Mesenchymal stem cell (in vitro differentiated cells and primary cell): Measurements from ENCODE around the gene ZNF765.
"Not testable (repeated sequence)": the region's sequence is repeated elsewhere in the genome, so short reads cannot be mapped to it uniquely, and the experiment has no call there.

Source experiments
- DNase-seq: peaks from one replicate; pipeline ENCODE4 v3.0.0-alpha.2; 2013
- H2AFZ ChIP-seq: one replicate; pipeline ENCODE4 v1.6.1; 2013; ENCODE audit warnings: low read depth, mild to moderate bottlenecking, control low read depth, inconsistent platforms, low read length, moderate library complexity
- H2AK5ac ChIP-seq: 2 replicates; pipeline ENCODE4 v1.6.1; 2013; ENCODE audit warnings: low read length, moderate library complexity, mild to moderate bottlenecking, inconsistent platforms; ENCODE audit not compliant: severe bottlenecking
- H2BK120ac ChIP-seq: one replicate; pipeline ENCODE4 v1.6.1; 2013; ENCODE audit warnings: low read depth, mild to moderate bottlenecking, inconsistent platforms, low read length, moderate library complexity
- H2BK12ac ChIP-seq, 2 experiments: one replicate each; pipeline ENCODE4 v1.6.1; 2013; ENCODE audit warnings: inconsistent platforms in 2 of 2, low read length in 2 of 2, mild to moderate bottlenecking in 2 of 2, moderate library complexity in 2 of 2, control low read depth in 1 of 2
- H2BK15ac ChIP-seq: one replicate; pipeline ENCODE4 v1.6.1; 2013; ENCODE audit warnings: mild to moderate bottlenecking, low read depth, inconsistent platforms; ENCODE audit not compliant: poor library complexity, severe bottlenecking
- H2BK5ac ChIP-seq: 2 replicates; pipeline ENCODE4 v1.6.1; 2013; ENCODE audit warnings: low read depth, mild to moderate bottlenecking, low read length, control low read depth, inconsistent platforms; ENCODE audit not compliant: poor library complexity, severe bottlenecking
- H3K14ac ChIP-seq, 2 experiments: one replicate each; pipeline ENCODE4 v1.6.1; 2013; ENCODE audit warnings: inconsistent platforms in 2 of 2, low read length in 2 of 2, control low read depth in 1 of 2, mild to moderate bottlenecking in 1 of 2, moderate library complexity in 1 of 2
- H3K18ac ChIP-seq, 2 experiments: one replicate each; pipeline ENCODE4 v1.6.1; 2013; ENCODE audit warnings: inconsistent platforms in 2 of 2, low read length in 2 of 2, control low read depth in 1 of 2, low read depth in 1 of 2, mild to moderate bottlenecking in 1 of 2
- H3K23ac ChIP-seq, 2 experiments: one replicate each; pipeline ENCODE4 v1.6.1; 2013; ENCODE audit warnings: inconsistent platforms in 2 of 2, low read length in 2 of 2, mild to moderate bottlenecking in 2 of 2, moderate library complexity in 2 of 2, control low read depth in 1 of 2
- H3K27ac ChIP-seq: 2 replicates; pipeline ENCODE4 v1.5.1; 2013; ENCODE audit warnings: mild to moderate bottlenecking, moderate library complexity, low read length, control low read depth, inconsistent platforms; ENCODE audit not compliant: poor library complexity, severe bottlenecking
- H3K27me3 ChIP-seq, 2 experiments: 2 replicates each; pipeline versions ENCODE4 v1.6.1 to v1.7.0; 2013; ENCODE audit warnings: low read length in 2 of 2, mild to moderate bottlenecking in 2 of 2, moderate library complexity in 2 of 2, control low read depth in 1 of 2, inconsistent platforms in 1 of 2; ENCODE audit not compliant: control insufficient read depth in 1 of 2, insufficient read depth in 1 of 2
- H3K36me3 ChIP-seq, 2 experiments: 2 replicates each; pipeline versions ENCODE4 v1.6.1 to v1.7.0; 2013; ENCODE audit warnings: low read length in 2 of 2, control low read depth in 1 of 2, inconsistent platforms in 1 of 2, low read depth in 1 of 2, mild to moderate bottlenecking in 1 of 2; ENCODE audit not compliant: insufficient read depth in 2 of 2, control insufficient read depth in 1 of 2
- H3K4ac ChIP-seq, 2 experiments: one replicate each; pipeline ENCODE4 v1.6.1; 2013; ENCODE audit warnings: inconsistent platforms in 2 of 2, low read length in 2 of 2, mild to moderate bottlenecking in 2 of 2, moderate library complexity in 2 of 2, control low read depth in 1 of 2, low read depth in 1 of 2
- H3K4me1 ChIP-seq: 2 replicates; pipeline ENCODE4 v1.6.1; 2013; ENCODE audit warnings: low read depth, low read length, control low read depth; ENCODE audit not compliant: control insufficient read depth, insufficient read depth
- H3K4me2 ChIP-seq: 2 replicates; pipeline ENCODE4 v1.6.1; 2013; ENCODE audit warnings: low read length, mild to moderate bottlenecking, inconsistent platforms; ENCODE audit not compliant: poor library complexity, severe bottlenecking
- H3K4me3 ChIP-seq, 2 experiments: 2 replicates each; pipeline versions ENCODE4 v1.5.1 to v1.7.0; 2013; ENCODE audit warnings: low read length in 2 of 2, mild to moderate bottlenecking in 2 of 2, control low read depth in 1 of 2, low read depth in 1 of 2; ENCODE audit not compliant: insufficient read depth in 1 of 2
- H3K79me1 ChIP-seq: replicated peaks from 2 replicates; pipeline ENCODE4 v1.6.1; 2013; ENCODE audit warnings: mild to moderate bottlenecking, control low read depth, low read length, inconsistent platforms; ENCODE audit not compliant: poor library complexity, severe bottlenecking
- H3K9ac ChIP-seq: 2 replicates; pipeline ENCODE4 v1.7.0; 2013; ENCODE audit warnings: mild to moderate bottlenecking, low read length, moderate library complexity
- H3K9me3 ChIP-seq: 2 replicates; pipeline ENCODE4 v1.7.0; 2013; ENCODE audit warnings: mild to moderate bottlenecking, low read length; ENCODE audit not compliant: control insufficient read depth
- H4K8ac ChIP-seq: one replicate; pipeline ENCODE4 v1.6.1; 2013; ENCODE audit warnings: inconsistent platforms, mild to moderate bottlenecking, low read length, moderate library complexity
- H4K91ac ChIP-seq: one replicate; pipeline ENCODE4 v1.6.1; 2013; ENCODE audit warnings: mild to moderate bottlenecking, low read length, inconsistent platforms
- WGBS: methylation state at CpG from one replicate; pipeline ENCODE4 v1.1.7; 2013; ENCODE audit warnings: mixed read lengths; 5-methylcytosine and 5-hydroxymethylcytosine counted together

ZNF765 gene

DNA sequence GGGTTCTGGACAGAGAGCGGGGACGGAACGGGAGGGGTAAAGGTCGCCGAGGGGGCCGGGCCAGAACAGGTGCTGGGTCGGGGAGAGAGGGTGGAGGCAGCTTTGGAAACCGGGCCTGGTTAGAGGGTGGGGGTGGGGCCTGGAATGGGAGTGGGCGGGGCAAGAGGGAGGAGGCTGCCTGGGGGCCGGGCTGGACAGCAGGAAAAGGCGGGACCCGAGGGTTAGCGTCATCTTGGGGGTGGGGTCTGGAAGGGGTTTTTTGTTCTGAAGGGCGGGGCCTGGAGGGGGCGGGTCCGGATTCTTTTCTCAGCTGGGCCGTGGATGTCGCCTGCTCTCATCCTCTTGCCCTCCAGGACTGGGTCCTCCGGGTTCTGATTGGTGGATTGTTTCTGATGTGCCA is 68.3 kb downstream of the ZNF765 start:
- Histone ChIP-seq H3K18ac (no peak overlapping the region), H3K79me1 (no peaks in the 10 kb centered on the region), H4K91ac (no peak overlapping the region)

DNA sequence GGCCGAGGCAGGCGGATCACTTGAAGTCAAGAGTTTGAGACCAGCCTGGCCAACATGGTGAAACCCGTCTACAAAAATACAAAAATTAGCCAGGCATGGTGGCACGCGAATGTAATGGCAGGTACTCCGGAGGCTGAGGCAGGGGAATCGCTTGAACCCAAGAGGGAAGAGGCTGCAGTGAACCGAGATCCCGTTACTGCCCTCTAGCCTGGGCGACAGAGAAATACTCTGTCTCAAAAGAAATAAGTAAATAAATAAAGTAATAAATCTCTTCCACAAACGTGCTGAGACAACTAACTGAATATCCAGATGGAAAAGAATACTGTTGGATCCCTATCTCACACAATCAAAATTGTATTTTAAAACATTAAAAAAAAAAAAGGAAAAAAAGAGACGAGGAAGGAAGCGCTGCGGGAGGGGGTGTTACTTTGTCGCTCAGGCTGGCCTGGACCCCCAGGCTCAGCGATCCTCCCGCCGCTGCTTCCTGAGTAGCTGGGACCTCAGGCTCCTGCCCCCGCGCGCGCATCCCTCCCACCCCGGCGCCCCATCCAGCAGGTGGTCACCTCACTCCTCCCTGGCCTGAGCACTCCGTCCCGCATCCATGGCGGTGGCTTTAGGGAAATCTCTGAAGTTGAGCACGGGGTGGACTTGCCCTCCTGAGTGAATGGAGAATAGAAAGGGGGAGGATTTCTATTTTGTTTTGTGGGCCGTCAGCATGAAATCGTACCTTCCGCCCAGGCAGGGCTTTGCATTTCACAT is 72.0 kb downstream of the ZNF765 start:
- peaks cover 7% of the 10 kb centered on the region for H3K4me1 ChIP-seq
- H2BK12ac ChIP-seq, result no peak overlapping the region
- H3K4me3 ChIP-seq, result peak overlapping the region; percentile 50 to 92
- H3K4me2 ChIP-seq, result peak overlapping the region; percentile 85
- H2BK5ac ChIP-seq, result no peak overlapping the region
- 27% methylated on average over 20 of the region's 31 CpGs for WGBS
- H3K4ac ChIP-seq, result no peak overlapping the region
- peak overlapping the region in 1 of 2 experiments; percentile 34 for H3K23ac ChIP-seq
- peak overlapping the region; percentile 48 for H3K9ac ChIP-seq
- H2BK15ac ChIP-seq, result no peak overlapping the region
- no peaks in the 10 kb centered on the region for H3K27me3 ChIP-seq
- H2AFZ ChIP-seq, result no peak overlapping the region
- no peak overlapping the region for H2BK120ac ChIP-seq
- H2AK5ac ChIP-seq, result no peak overlapping the region
- no peaks in the 10 kb centered on the region for H3K36me3 ChIP-seq
- H3K27ac ChIP-seq, result no peak overlapping the region
- H4K91ac ChIP-seq, result no peak overlapping the region
- H3K79me1 ChIP-seq, result peaks cover 2% of the 10 kb centered on the region
- H3K18ac ChIP-seq, result no peak overlapping the region
- DNase-seq, result peak; percentile 4
- H3K9me3 ChIP-seq, result peaks cover 2% of the 10 kb centered on the region
- no peak overlapping the region for H3K14ac ChIP-seq
- no peak overlapping the region for H4K8ac ChIP-seq

More for the DNA sequence above, 68.3 kb downstream of the ZNF765 start:
- H2BK120ac ChIP-seq, result no peak overlapping the region
- H3K27ac ChIP-seq, result no peak overlapping the region
- H3K4me1 ChIP-seq, result peaks cover 6% of the 10 kb centered on the region
- H3K36me3 ChIP-seq, result peaks cover 2 to 5% of the 10 kb centered on the region in 2 experiments
- H3K9ac ChIP-seq, result no peak overlapping the region
- H3K14ac ChIP-seq, result no peak overlapping the region
- no peak overlapping the region for H3K23ac ChIP-seq
- no peak overlapping the region for H2AFZ ChIP-seq
- no peak overlapping the region for H2BK12ac ChIP-seq
- no peak for DNase-seq
- no peak overlapping the region for H4K8ac ChIP-seq
- no peak overlapping the region for H3K4me2 ChIP-seq
- H3K27me3 ChIP-seq, result no peaks in the 10 kb centered on the region
- no peak overlapping the region for H2AK5ac ChIP-seq
- 38% methylated on average over 19 of the region's 19 CpGs for WGBS
- peaks cover 15% of the 10 kb centered on the region for H3K9me3 ChIP-seq
- no peak overlapping the region for H3K4ac ChIP-seq
- no peak overlapping the region for H2BK15ac ChIP-seq
- no peak overlapping the region for H3K4me3 ChIP-seq
- H2BK5ac ChIP-seq, result no peak overlapping the region

DNA sequence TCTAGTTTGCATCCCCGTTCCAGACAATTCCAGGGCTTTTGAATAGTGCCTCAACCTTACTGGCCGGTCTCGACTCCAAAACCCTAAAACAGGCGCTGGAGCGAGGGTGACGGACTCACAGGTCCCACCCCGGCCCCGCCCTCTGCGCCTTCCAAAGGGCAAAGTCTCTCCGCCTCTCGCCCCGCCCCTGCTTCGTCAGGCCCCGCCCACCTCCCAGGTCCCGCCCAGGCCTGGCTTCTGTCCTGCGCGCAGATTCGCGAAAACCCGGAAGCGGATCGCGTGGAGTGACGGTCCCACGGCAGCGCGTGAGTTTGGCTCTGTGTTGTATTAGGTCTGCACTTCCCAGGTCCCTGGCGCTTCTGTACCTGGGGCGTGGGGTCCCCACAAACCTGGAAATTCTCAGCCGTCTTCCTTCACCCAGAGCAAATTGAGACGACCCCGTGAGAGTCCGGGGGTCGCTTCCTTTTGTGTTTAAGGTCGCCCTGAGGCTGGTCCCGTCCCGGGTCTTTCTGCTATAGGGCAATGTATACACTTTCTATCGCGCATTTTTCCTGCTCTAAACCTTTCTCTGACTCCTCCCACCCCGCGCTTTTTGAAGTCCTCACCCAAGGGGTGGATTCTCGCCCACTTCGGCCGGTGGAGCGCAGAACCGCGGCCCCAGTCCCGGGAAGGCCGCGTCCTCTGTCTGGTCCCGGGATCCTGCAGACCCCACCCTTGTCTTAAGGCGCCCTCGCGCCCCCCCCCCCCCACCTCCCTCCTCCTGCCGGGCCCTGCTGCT is 72.7 kb downstream of the ZNF765 start, which contains the start of gene ZNF813:
Gene ZNF813, plus strand, starts transcription at position 249 of the 778 bp plus-strand sequence. CDS start 16,090 bp downstream, outside the sequence.
- Histone ChIP-seq H3K14ac (no peak within 1 kb of the TSS), H3K4ac (no peak within 1 kb of the TSS), H3K4me1 (peaks cover 7% of the 10 kb centered on the region), H3K27me3 (no peaks in the 10 kb centered on the region), H3K4me2 (peak within 1 kb of the TSS; percentile 86), H4K91ac (no peak within 1 kb of the TSS), H3K4me3 (peak within 1 kb of the TSS; percentile 62 to 92), H2AK5ac (no peak within 1 kb of the TSS), H3K23ac (peak within 1 kb of the TSS in 1 of 2 experiments; percentile 34), H2AFZ (no peak within 1 kb of the TSS), H3K79me1 (peaks cover 6% of the 10 kb centered on the region), H2BK15ac (no peak within 1 kb of the TSS), H3K36me3 (no peaks in the 10 kb centered on the region), H3K9ac (peak within 1 kb of the TSS; percentile 97), H2BK12ac (no peak within 1 kb of the TSS), H3K9me3 (peaks cover 1% of the 10 kb centered on the region), H2BK5ac (no peak within 1 kb of the TSS), H4K8ac (peak within 1 kb of the TSS; percentile 96), H3K18ac (peak within 1 kb of the TSS in 1 of 2 experiments; percentile 19), H3K27ac (peak within 1 kb of the TSS; percentile 21), H2BK120ac (peak within 1 kb of the TSS; percentile 49)
- peak; percentile 87 for DNase-seq
- under 1% methylated on average over 45 of the region's 55 CpGs for WGBS

DNA sequence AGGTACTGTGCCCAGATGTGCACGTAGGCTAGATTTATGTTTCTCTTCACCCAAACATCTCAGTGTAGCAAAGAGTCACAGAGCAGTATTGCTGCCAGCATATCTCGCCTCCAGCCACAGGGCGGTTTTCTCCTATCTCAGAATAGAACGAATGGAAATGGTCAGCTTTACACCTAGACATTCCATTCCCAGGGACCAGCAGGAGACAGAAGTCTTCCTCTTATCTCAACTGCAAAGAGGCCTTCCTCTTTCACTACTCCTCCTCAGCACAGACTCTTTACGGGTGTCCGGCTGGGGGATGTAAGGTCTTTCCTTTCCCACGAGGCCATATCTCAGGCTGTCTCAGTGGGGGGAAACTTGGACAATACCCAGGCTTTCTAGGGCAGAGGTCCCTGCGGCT is 73.7 kb downstream of the ZNF765 start:
- H3K9me3 ChIP-seq, H4K91ac ChIP-seq, H2BK12ac ChIP-seq, H3K27ac ChIP-seq, H2AFZ ChIP-seq, H3K18ac ChIP-seq, H3K23ac ChIP-seq, H2AK5ac ChIP-seq, H3K14ac ChIP-seq, H4K8ac ChIP-seq, DNase-seq, H3K4me2 ChIP-seq, H3K36me3 ChIP-seq, H2BK15ac ChIP-seq, H2BK120ac ChIP-seq, H3K4me1 ChIP-seq, H2BK5ac ChIP-seq, H3K27me3 ChIP-seq, H3K4ac ChIP-seq: not testable (repeated sequence)
- Histone ChIP-seq H3K4me3 (peak overlapping the region in 1 of 2 experiments; percentile 92), H3K9ac (peak overlapping the region; percentile 55), H3K79me1 (peaks cover 12% of the 10 kb centered on the region)
- 12% methylated on average over 6 of the region's 8 CpGs for WGBS
